ENCODE measurements around the gene SPDYC.

GRCh38 chr11:65148657-65149056 is 21.4 kb upstream of the SPDYC start:
- TF ChIP-seq GATA2 (IDR thresholded peaks at IDR 0.05; ENCODE audit: low read depth, low read length) (no peak), GATA3 (IDR thresholded peaks at IDR 0.05; ENCODE audit: low read depth, low read length) (no peak)

All from SH-SY5Y (cell line).